ENCODE measurements around the gene COL6A1.

DNA sequence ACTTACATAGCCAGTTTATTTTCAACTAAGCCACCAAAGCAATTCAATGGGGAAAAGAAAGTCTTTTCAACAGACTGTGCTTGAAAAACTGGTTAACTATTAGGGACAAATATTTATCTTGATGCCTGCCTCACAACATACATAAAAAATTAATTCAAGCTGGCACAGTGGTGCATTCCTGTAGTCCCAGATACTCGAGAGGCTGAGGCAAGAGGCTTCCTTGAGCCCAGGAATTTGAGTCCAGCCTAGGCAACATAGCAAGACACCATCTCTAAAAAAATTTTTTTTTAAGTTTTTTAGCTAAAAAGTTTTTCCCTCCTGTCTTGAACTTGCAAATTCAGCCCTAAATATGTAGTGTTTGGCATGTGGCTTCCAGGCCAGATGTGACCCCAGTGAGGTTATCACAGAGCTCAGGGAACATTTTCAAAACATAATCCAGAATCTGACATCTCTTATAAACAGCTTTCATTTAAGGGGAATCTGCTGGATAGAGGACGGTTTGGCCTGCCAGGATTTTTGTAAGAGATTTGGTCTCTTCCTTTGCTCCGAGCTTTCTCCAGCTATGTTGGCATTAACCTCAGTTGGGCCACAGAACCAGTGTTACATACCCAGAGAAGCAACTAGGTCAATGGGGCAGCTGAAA, 46.4 kb downstream of the COL6A1 start:
- no peak for TF ChIP-seq TAF1 (IDR thresholded peaks at IDR 0.05; ENCODE audit: low read depth)
- TF ChIP-seq, protein P1, sequence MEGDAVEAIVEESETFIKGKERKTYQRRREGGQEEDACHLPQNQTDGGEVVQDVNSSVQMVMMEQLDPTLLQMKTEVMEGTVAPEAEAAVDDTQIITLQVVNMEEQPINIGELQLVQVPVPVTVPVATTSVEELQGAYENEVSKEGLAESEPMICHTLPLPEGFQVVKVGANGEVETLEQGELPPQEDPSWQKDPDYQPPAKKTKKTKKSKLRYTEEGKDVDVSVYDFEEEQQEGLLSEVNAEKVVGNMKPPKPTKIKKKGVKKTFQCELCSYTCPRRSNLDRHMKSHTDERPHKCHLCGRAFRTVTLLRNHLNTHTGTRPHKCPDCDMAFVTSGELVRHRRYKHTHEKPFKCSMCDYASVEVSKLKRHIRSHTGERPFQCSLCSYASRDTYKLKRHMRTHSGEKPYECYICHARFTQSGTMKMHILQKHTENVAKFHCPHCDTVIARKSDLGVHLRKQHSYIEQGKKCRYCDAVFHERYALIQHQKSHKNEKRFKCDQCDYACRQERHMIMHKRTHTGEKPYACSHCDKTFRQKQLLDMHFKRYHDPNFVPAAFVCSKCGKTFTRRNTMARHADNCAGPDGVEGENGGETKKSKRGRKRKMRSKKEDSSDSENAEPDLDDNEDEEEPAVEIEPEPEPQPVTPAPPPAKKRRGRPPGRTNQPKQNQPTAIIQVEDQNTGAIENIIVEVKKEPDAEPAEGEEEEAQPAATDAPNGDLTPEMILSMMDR (IDR thresholded peaks at IDR 0.05; ENCODE audit: poor library complexity, severe bottlenecking): no peak
- no peak for TF ChIP-seq POLR2AphosphoS5 (IDR thresholded peaks at IDR 0.05)
- TF ChIP-seq EZH2 (IDR thresholded peaks at IDR 0.05; ENCODE audit: borderline replicate concordance, insufficient read depth, low read length, poor library complexity, severe bottlenecking): no peak
- TF ChIP-seq, protein P2, sequence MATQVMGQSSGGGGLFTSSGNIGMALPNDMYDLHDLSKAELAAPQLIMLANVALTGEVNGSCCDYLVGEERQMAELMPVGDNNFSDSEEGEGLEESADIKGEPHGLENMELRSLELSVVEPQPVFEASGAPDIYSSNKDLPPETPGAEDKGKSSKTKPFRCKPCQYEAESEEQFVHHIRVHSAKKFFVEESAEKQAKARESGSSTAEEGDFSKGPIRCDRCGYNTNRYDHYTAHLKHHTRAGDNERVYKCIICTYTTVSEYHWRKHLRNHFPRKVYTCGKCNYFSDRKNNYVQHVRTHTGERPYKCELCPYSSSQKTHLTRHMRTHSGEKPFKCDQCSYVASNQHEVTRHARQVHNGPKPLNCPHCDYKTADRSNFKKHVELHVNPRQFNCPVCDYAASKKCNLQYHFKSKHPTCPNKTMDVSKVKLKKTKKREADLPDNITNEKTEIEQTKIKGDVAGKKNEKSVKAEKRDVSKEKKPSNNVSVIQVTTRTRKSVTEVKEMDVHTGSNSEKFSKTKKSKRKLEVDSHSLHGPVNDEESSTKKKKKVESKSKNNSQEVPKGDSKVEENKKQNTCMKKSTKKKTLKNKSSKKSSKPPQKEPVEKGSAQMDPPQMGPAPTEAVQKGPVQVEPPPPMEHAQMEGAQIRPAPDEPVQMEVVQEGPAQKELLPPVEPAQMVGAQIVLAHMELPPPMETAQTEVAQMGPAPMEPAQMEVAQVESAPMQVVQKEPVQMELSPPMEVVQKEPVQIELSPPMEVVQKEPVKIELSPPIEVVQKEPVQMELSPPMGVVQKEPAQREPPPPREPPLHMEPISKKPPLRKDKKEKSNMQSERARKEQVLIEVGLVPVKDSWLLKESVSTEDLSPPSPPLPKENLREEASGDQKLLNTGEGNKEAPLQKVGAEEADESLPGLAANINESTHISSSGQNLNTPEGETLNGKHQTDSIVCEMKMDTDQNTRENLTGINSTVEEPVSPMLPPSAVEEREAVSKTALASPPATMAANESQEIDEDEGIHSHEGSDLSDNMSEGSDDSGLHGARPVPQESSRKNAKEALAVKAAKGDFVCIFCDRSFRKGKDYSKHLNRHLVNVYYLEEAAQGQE (IDR thresholded peaks at IDR 0.05; ENCODE audit: borderline replicate concordance): no peak

All from neural cell (in vitro differentiated cells).